Measurements from ENCODE around the gene MAGEA1. TPM values are rescaled to one million over a fixed set of nuclear protein-coding genes. Genes with fewer than 3 reads are reported as not detected.

MAGEA1 gene
- total RNA-seq, 1 donor from 2014 or later: not detected

- Mint-ChIP-seq H3K36me3 (ENCODE audit: low read depth, unreplicated experiment) (no peaks in the 10 kb centered on the region), H3K9me3 (ENCODE audit: unreplicated experiment) (no peaks in the 10 kb centered on the region), H3K27me3 (ENCODE audit: low read depth, unreplicated experiment) (no peaks in the 10 kb centered on the region), H3K4me1 (ENCODE audit: low read depth, unreplicated experiment) (no peaks in the 10 kb centered on the region), H3K4me3 (ENCODE audit: unreplicated experiment) (no peak overlapping the region), H3K27ac (ENCODE audit: unreplicated experiment) (no peak overlapping the region)
- H3K27me3 ChIP-seq (ENCODE audit: insufficient read depth, low read length): no peaks in the 10 kb centered on the region
- DNase-seq (ENCODE audit: low read depth) (no peak), FAIRE-seq (no peak)
- no peaks in the 10 kb centered on the region for H3K36me3 ChIP-seq (ENCODE audit: insufficient read depth, low read length)
- no peak overlapping the region for H3K27ac ChIP-seq (ENCODE audit: low read depth, low read length)
- no peak overlapping the region for H3K4me3 ChIP-seq (ENCODE audit: insufficient read depth, low read depth, low read length)
- no peak overlapping the region for H3K9ac ChIP-seq (ENCODE audit: low read length)
- H3K4me1 ChIP-seq (ENCODE audit: insufficient read depth, low read length): no peaks in the 10 kb centered on the region
- H2AFZ ChIP-seq (ENCODE audit: low read depth, low read length): no peak overlapping the region
- TF ChIP-seq EZH2 (IDR thresholded peaks at IDR 0.05; ENCODE audit: insufficient read depth, low read length) (no peak), CTCF (IDR thresholded peaks at IDR 0.05; ENCODE audit: insufficient read depth, low read depth, low read length) (no peak)
- no peaks in the 10 kb centered on the region for H3K9me3 ChIP-seq (ENCODE audit: insufficient read depth, low read depth, low read length)
- H3K4me2 ChIP-seq (ENCODE audit: low read length): no peak overlapping the region
- no peaks in the 10 kb centered on the region for H4K20me1 ChIP-seq (ENCODE audit: insufficient read depth, low read length)
- no peaks in the 10 kb centered on the region for H3K79me2 ChIP-seq (ENCODE audit: insufficient read depth, low read length)
Measured at GRCh38 chrX:153153516-153153915, 25.6 kb upstream of the MAGEA1 start.

- Mint-ChIP-seq H3K36me3 (ENCODE audit: low read depth, unreplicated experiment) (no peaks in the 10 kb centered on the region), H3K4me3 (ENCODE audit: unreplicated experiment) (no peak overlapping the region), H3K4me1 (ENCODE audit: low read depth, unreplicated experiment) (no peaks in the 10 kb centered on the region), H3K9me3 (ENCODE audit: unreplicated experiment) (no peaks in the 10 kb centered on the region), H3K27me3 (ENCODE audit: low read depth, unreplicated experiment) (no peaks in the 10 kb centered on the region), H3K27ac (ENCODE audit: unreplicated experiment) (no peak overlapping the region)
- H3K9ac ChIP-seq (ENCODE audit: low read length): no peak overlapping the region
- no peak overlapping the region for H2AFZ ChIP-seq (ENCODE audit: low read depth, low read length)
- TF ChIP-seq EZH2 (IDR thresholded peaks at IDR 0.05; ENCODE audit: insufficient read depth, low read length) (no peak), CTCF (IDR thresholded peaks at IDR 0.05; ENCODE audit: insufficient read depth, low read depth, low read length) (no peak)
- no peak overlapping the region for H3K27ac ChIP-seq (ENCODE audit: low read depth, low read length)
- no peaks in the 10 kb centered on the region for H3K4me1 ChIP-seq (ENCODE audit: insufficient read depth, low read length)
- H3K79me2 ChIP-seq (ENCODE audit: insufficient read depth, low read length): no peaks in the 10 kb centered on the region
- H3K27me3 ChIP-seq (ENCODE audit: insufficient read depth, low read length): no peaks in the 10 kb centered on the region
- DNase-seq (ENCODE audit: low read depth): no peak
- no peaks in the 10 kb centered on the region for H3K36me3 ChIP-seq (ENCODE audit: insufficient read depth, low read length)
- H3K9me3 ChIP-seq (ENCODE audit: insufficient read depth, low read depth, low read length): no peaks in the 10 kb centered on the region
- H3K4me3 ChIP-seq (ENCODE audit: insufficient read depth, low read depth, low read length): no peak overlapping the region
- FAIRE-seq: peak; percentile 79
- H3K4me2 ChIP-seq (ENCODE audit: low read length): no peak overlapping the region
- H4K20me1 ChIP-seq (ENCODE audit: insufficient read depth, low read length): no peaks in the 10 kb centered on the region
Measured at GRCh38 chrX:153157450-153157849, 21.6 kb upstream of the MAGEA1 start.

- Histone ChIP-seq H3K27ac (ENCODE audit: low read depth, low read length) (no peak overlapping the region), H3K4me2 (ENCODE audit: low read length) (no peak overlapping the region), H3K4me1 (ENCODE audit: insufficient read depth, low read length) (no peaks in the 10 kb centered on the region), H2AFZ (ENCODE audit: low read depth, low read length) (no peak overlapping the region), H4K20me1 (ENCODE audit: insufficient read depth, low read length) (no peaks in the 10 kb centered on the region), H3K79me2 (ENCODE audit: insufficient read depth, low read length) (no peaks in the 10 kb centered on the region), H3K36me3 (ENCODE audit: insufficient read depth, low read length) (no peaks in the 10 kb centered on the region), H3K4me3 (ENCODE audit: insufficient read depth, low read depth, low read length) (no peak overlapping the region), H3K9ac (ENCODE audit: low read length) (no peak overlapping the region), H3K27me3 (ENCODE audit: insufficient read depth, low read length) (no peaks in the 10 kb centered on the region), H3K9me3 (ENCODE audit: insufficient read depth, low read depth, low read length) (no peaks in the 10 kb centered on the region)
- Mint-ChIP-seq H3K9me3 (ENCODE audit: unreplicated experiment) (no peaks in the 10 kb centered on the region), H3K27me3 (ENCODE audit: low read depth, unreplicated experiment) (no peaks in the 10 kb centered on the region), H3K4me1 (ENCODE audit: low read depth, unreplicated experiment) (no peaks in the 10 kb centered on the region), H3K27ac (ENCODE audit: unreplicated experiment) (no peak overlapping the region), H3K4me3 (ENCODE audit: unreplicated experiment) (no peak overlapping the region), H3K36me3 (ENCODE audit: low read depth, unreplicated experiment) (no peaks in the 10 kb centered on the region)
- no peak for TF ChIP-seq CTCF (IDR thresholded peaks at IDR 0.05; ENCODE audit: insufficient read depth, low read depth, low read length)
- TF ChIP-seq EZH2 (IDR thresholded peaks at IDR 0.05; ENCODE audit: insufficient read depth, low read length): no peak
- FAIRE-seq: no peak
- no peak for DNase-seq (ENCODE audit: low read depth)
Measured at GRCh38 chrX:153158319-153158718, 20.8 kb upstream of the MAGEA1 start.

Data from astrocyte (in vitro differentiated cells and primary cell).